ENCODE data around the gene DMXL2. TPM values are rescaled to one million over a fixed set of nuclear protein-coding genes. Genes with fewer than 3 reads are reported as not detected.
"Not testable (repeated sequence)": the region's sequence is repeated elsewhere in the genome, so short reads cannot be mapped to it uniquely, and the experiment has no call there.

The DMXL2 gene
- total RNA-seq, 1 donor from 2014 or later, result 4.6 TPM

- peak in 1 of 2 donors; percentile 21 for DNase-seq (ENCODE audit: low read depth in 2 of 2)
These were observed 130.0 kb downstream of the DMXL2 start for GRCh38 chr15:51492528-51492927.

- DNase-seq (ENCODE audit: low read depth in 2 of 2), result no peak
These were observed 130.6 kb downstream of the DMXL2 start for GRCh38 chr15:51491941-51492340.

- no peak for DNase-seq (ENCODE audit: low read depth in 2 of 2)
These were observed 137.8 kb downstream of the DMXL2 start for GRCh38 chr15:51484781-51485180.

- DNase-seq (ENCODE audit: low read depth in 2 of 2), result no peak
These were observed 138.6 kb downstream of the DMXL2 start for GRCh38 chr15:51483985-51484384.

GRCh38 chr15:51483520-51483919, 139.1 kb downstream of the DMXL2 start:
- no peak for DNase-seq (ENCODE audit: low read depth in 2 of 2)

- no peak for DNase-seq (ENCODE audit: low read depth in 2 of 2)
These were observed 146.8 kb downstream of the DMXL2 start for GRCh38 chr15:51475736-51476135.

GRCh38 chr15:51470512-51470911, 152.1 kb downstream of the DMXL2 start:
- no peak for DNase-seq (ENCODE audit: low read depth in 2 of 2)

- no peak for DNase-seq (ENCODE audit: low read depth in 2 of 2)
These were observed 161.8 kb downstream of the DMXL2 start for GRCh38 chr15:51460796-51461195.

- DNase-seq (ENCODE audit: low read depth in 2 of 2), result no peak
These were observed 172.6 kb downstream of the DMXL2 start for GRCh38 chr15:51450001-51450400.

- DNase-seq (ENCODE audit: low read depth in 2 of 2), result no peak
These were observed 173.8 kb downstream of the DMXL2 start for GRCh38 chr15:51448622-51449399.

- no peak for DNase-seq (ENCODE audit: low read depth in 2 of 2)
These were observed 174.5 kb downstream of the DMXL2 start for GRCh38 chr15:51447855-51448621.

GRCh38 chr15:51446029-51446744, 176.4 kb downstream of the DMXL2 start:
- not testable (repeated sequence) for DNase-seq (ENCODE audit: low read depth in 2 of 2)

GRCh38 chr15:51444807-51445206, 177.8 kb downstream of the DMXL2 start:
- no peak for DNase-seq (ENCODE audit: low read depth in 2 of 2)

GRCh38 chr15:51444112-51444511, 178.5 kb downstream of the DMXL2 start:
- no peak for DNase-seq (ENCODE audit: low read depth in 2 of 2)

GRCh38 chr15:51443282-51443914, 179.2 kb downstream of the DMXL2 start:
- no peak for DNase-seq (ENCODE audit: low read depth in 2 of 2)

- DNase-seq (ENCODE audit: low read depth in 2 of 2), result no peak
These were observed 184.0 kb downstream of the DMXL2 start for GRCh38 chr15:51438526-51438925.

GRCh38 chr15:51425517-51426040, 197.0 kb downstream of the DMXL2 start:
- peak in 1 of 2 donors; percentile 34 for DNase-seq (ENCODE audit: low read depth in 2 of 2)

GRCh38 chr15:51424780-51425179, 197.8 kb downstream of the DMXL2 start:
- DNase-seq (ENCODE audit: low read depth in 2 of 2), result peak in 1 of 2 donors; percentile 33

- not testable (repeated sequence) for DNase-seq (ENCODE audit: low read depth in 2 of 2)
These were observed 199.5 kb downstream of the DMXL2 start for GRCh38 chr15:51423040-51423439.

- no peak for DNase-seq (ENCODE audit: low read depth in 2 of 2)
These were observed 206.4 kb downstream of the DMXL2 start for GRCh38 chr15:51416129-51416528.

- no peak for DNase-seq (ENCODE audit: low read depth in 2 of 2)
These were observed 208.2 kb downstream of the DMXL2 start for GRCh38 chr15:51414256-51414860.

All from lung microvascular endothelial cell (primary cell).